ENCODE measurements around the gene MAN2A1.
A peak's percentile ranks its signal among the peaks of the same experiment; 100 is the strongest.
"Not testable (repeated sequence)": the region's sequence is repeated elsewhere in the genome, so short reads cannot be mapped to it uniquely, and the experiment has no call there.

Gene MAN2A1

GRCh38 chr5:109756543-109757185, 66.9 kb downstream of the MAN2A1 start:
- no peak for DNase-seq (ENCODE audit: low read depth, low spot score)

GRCh38 chr5:109757490-109757889, 67.8 kb downstream of the MAN2A1 start:
- DNase-seq (ENCODE audit: low read depth, low spot score): no peak

- no peak for DNase-seq (ENCODE audit: low read depth, low spot score)
These were observed 69.6 kb downstream of the MAN2A1 start for GRCh38 chr5:109759306-109759705.

GRCh38 chr5:109760130-109760529, 70.4 kb downstream of the MAN2A1 start:
- not testable (repeated sequence) for DNase-seq (ENCODE audit: low read depth, low spot score)

- no peak for DNase-seq (ENCODE audit: low read depth, low spot score)
These were observed 73.1 kb downstream of the MAN2A1 start for GRCh38 chr5:109762821-109763220.

GRCh38 chr5:109767184-109767995, 77.7 kb downstream of the MAN2A1 start:
- DNase-seq (ENCODE audit: low read depth, low spot score): no peak

- no peak for DNase-seq (ENCODE audit: low read depth, low spot score)
These were observed 78.3 kb downstream of the MAN2A1 start for GRCh38 chr5:109767997-109768396.

GRCh38 chr5:109769597-109770291, 80.0 kb downstream of the MAN2A1 start:
- no peak for DNase-seq (ENCODE audit: low read depth, low spot score)

- DNase-seq (ENCODE audit: low read depth, low spot score): no peak
These were observed 85.4 kb downstream of the MAN2A1 start for GRCh38 chr5:109775130-109775529.

GRCh38 chr5:109779036-109779735, 89.5 kb downstream of the MAN2A1 start:
- no peak for DNase-seq (ENCODE audit: low read depth, low spot score)

GRCh38 chr5:109784687-109785086, 95.0 kb downstream of the MAN2A1 start:
- no peak for DNase-seq (ENCODE audit: low read depth, low spot score)

- no peak for DNase-seq (ENCODE audit: low read depth, low spot score)
These were observed 96.6 kb downstream of the MAN2A1 start for GRCh38 chr5:109786206-109786855.

GRCh38 chr5:109788596-109788995, 98.9 kb downstream of the MAN2A1 start:
- no peak for DNase-seq (ENCODE audit: low read depth, low spot score)

- no peak for DNase-seq (ENCODE audit: low read depth, low spot score)
These were observed 102.9 kb downstream of the MAN2A1 start for GRCh38 chr5:109792613-109793012.

- DNase-seq (ENCODE audit: low read depth, low spot score): no peak
These were observed 114.1 kb downstream of the MAN2A1 start for GRCh38 chr5:109803854-109804253.

GRCh38 chr5:109805472-109805871, 115.7 kb downstream of the MAN2A1 start:
- DNase-seq (ENCODE audit: low read depth, low spot score): no peak

GRCh38 chr5:109805883-109806282, 116.2 kb downstream of the MAN2A1 start:
- DNase-seq (ENCODE audit: low read depth, low spot score): peak; percentile 11

GRCh38 chr5:109812698-109813097, 123.0 kb downstream of the MAN2A1 start:
- no peak for DNase-seq (ENCODE audit: low read depth, low spot score)

GRCh38 chr5:109816732-109817131, 127.0 kb downstream of the MAN2A1 start:
- no peak for DNase-seq (ENCODE audit: low read depth, low spot score)

GRCh38 chr5:109819878-109820277, 130.2 kb downstream of the MAN2A1 start:
- no peak for DNase-seq (ENCODE audit: low read depth, low spot score)

- DNase-seq (ENCODE audit: low read depth, low spot score): no peak
These were observed 133.9 kb downstream of the MAN2A1 start for GRCh38 chr5:109823597-109823996.

Measured in ELF-1 (cell line).